Osteocyte (in vitro differentiated cells): ENCODE data around the gene KRT1. TPM values are rescaled to one million over a fixed set of nuclear protein-coding genes. Genes with fewer than 3 reads are reported as not detected.

Experiments used
- DNase-seq: peaks from one replicate; pipeline ENCODE4 v3.0.0; 2021; ENCODE audit warnings: mixed read lengths; ENCODE audit not compliant: unreplicated experiment; ENCODE audit errors: extremely low spot score
- H3K27ac Mint-ChIP-seq: one replicate; pipeline ENCODE4 v1.8.0; 2021; ENCODE audit warnings: mild to moderate bottlenecking, mixed read lengths; ENCODE audit not compliant: unreplicated experiment
- H3K27me3 Mint-ChIP-seq: one replicate; pipeline ENCODE4 v1.8.0; 2021; ENCODE audit warnings: mixed read lengths; ENCODE audit not compliant: unreplicated experiment
- H3K36me3 Mint-ChIP-seq: one replicate; pipeline ENCODE4 v1.8.0; 2021; ENCODE audit warnings: mixed read lengths; ENCODE audit not compliant: unreplicated experiment
- H3K4me1 Mint-ChIP-seq: one replicate; pipeline ENCODE4 v1.8.0; 2021; ENCODE audit warnings: mixed read lengths; ENCODE audit not compliant: unreplicated experiment
- H3K4me3 Mint-ChIP-seq: one replicate; pipeline ENCODE4 v1.8.0; 2021; ENCODE audit warnings: mild to moderate bottlenecking, moderate library complexity, mixed read lengths; ENCODE audit not compliant: unreplicated experiment
- H3K9me3 Mint-ChIP-seq: one replicate; pipeline ENCODE4 v1.8.0; 2021; ENCODE audit warnings: mixed read lengths; ENCODE audit not compliant: unreplicated experiment
- CTCF ChIP-seq: fragments of 200-600 bp; sonication (generic); IDR thresholded peaks from 2 replicates; pipeline ENCODE4 v1.5.0; 2021; ENCODE audit warnings: antibody characterized with exemption, mild to moderate bottlenecking, moderate library complexity
- total RNA-seq: library from RNA; stranded (reverse); gene quantifications from 2 replicates; pipeline ENCODE4 v1.2.1, GENCODE V29; 2021

Gene KRT1
- total RNA-seq, 1 donor from 2014 or later, result not detected

GRCh38 chr12:52708010-52708409 is 27.8 kb upstream of the KRT1 start:
- H3K4me3 Mint-ChIP-seq, result no peak overlapping the region

GRCh38 chr12:52704464-52704863 is 24.3 kb upstream of the KRT1 start:
- Mint-ChIP-seq H3K4me3 (no peak overlapping the region), H3K27me3 (peaks cover 41% of the 10 kb centered on the region), H3K4me1 (no peaks in the 10 kb centered on the region), H3K27ac (no peak overlapping the region), H3K36me3 (no peaks in the 10 kb centered on the region), H3K9me3 (no peaks in the 10 kb centered on the region)
- DNase-seq, result no peak
- TF ChIP-seq CTCF, result no peak

More at GRCh38 chr12:52708010-52708409, 27.8 kb upstream of the KRT1 start:
- Mint-ChIP-seq H3K9me3 (no peaks in the 10 kb centered on the region), H3K27ac (no peak overlapping the region), H3K36me3 (no peaks in the 10 kb centered on the region), H3K4me1 (no peaks in the 10 kb centered on the region), H3K27me3 (peaks cover 50% of the 10 kb centered on the region)
- TF ChIP-seq CTCF, result no peak
- DNase-seq, result no peak

GRCh38 chr12:52703878-52704277 is 23.7 kb upstream of the KRT1 start:
- no peak overlapping the region for H3K4me3 Mint-ChIP-seq

GRCh38 chr12:52703424-52703823 is 23.2 kb upstream of the KRT1 start, which contains the start of gene KRT77:
TSS of gene KRT77 (minus strand) at chr12:52703524. CDS start at chr12:52703434, 90 bp downstream.
- no peaks in the 10 kb centered on the region for H3K4me1 Mint-ChIP-seq

More at GRCh38 chr12:52703878-52704277, 23.7 kb upstream of the KRT1 start:
- H3K9me3 Mint-ChIP-seq, result no peaks in the 10 kb centered on the region
- H3K36me3 Mint-ChIP-seq, result no peaks in the 10 kb centered on the region
- no peak overlapping the region for H3K27ac Mint-ChIP-seq
- TF ChIP-seq CTCF, result no peak
- DNase-seq, result no peak
- H3K27me3 Mint-ChIP-seq, result peaks cover 41% of the 10 kb centered on the region
- no peaks in the 10 kb centered on the region for H3K4me1 Mint-ChIP-seq

GRCh38 chr12:52702338-52702737 is 22.1 kb upstream of the KRT1 start:
- Mint-ChIP-seq H3K9me3 (no peaks in the 10 kb centered on the region), H3K27me3 (peaks cover 44% of the 10 kb centered on the region), H3K27ac (no peak overlapping the region), H3K4me1 (no peaks in the 10 kb centered on the region), H3K4me3 (no peak overlapping the region), H3K36me3 (no peaks in the 10 kb centered on the region)
- no peak for TF ChIP-seq CTCF
- DNase-seq, result no peak

More at GRCh38 chr12:52703424-52703823, 23.2 kb upstream of the KRT1 start, which contains the start of gene KRT77:
- H3K36me3 Mint-ChIP-seq, result no peaks in the 10 kb centered on the region
- no peak within 1 kb of the TSS for H3K4me3 Mint-ChIP-seq
- no peak within 1 kb of the TSS for H3K27ac Mint-ChIP-seq
- no peaks in the 10 kb centered on the region for H3K9me3 Mint-ChIP-seq
- H3K27me3 Mint-ChIP-seq, result peaks cover 46% of the 10 kb centered on the region
- TF ChIP-seq CTCF, result no peak
- DNase-seq, result no peak
